Measurements from ENCODE around the gene ZNF555. TPM values are rescaled to one million over a fixed set of nuclear protein-coding genes. Genes with fewer than 3 reads are reported as not detected.
A peak's percentile ranks its signal among the peaks of the same experiment; 100 is the strongest.

ZNF555 gene
- total and polyA plus RNA-seq, 9 of the 15 experiments (the other 6 are each of a cell fraction or from before 2014, with no cell fraction given) = 2.0 to 6.7 (median 5.4) TPM

GRCh38 chr19:2803486-2804155 is 37.7 kb upstream of the ZNF555 start:
- no peak overlapping the region for H3K4me2 ChIP-seq (ENCODE audit: insufficient read depth, low read length)
- ChIA-PET POLR2A (interaction anchor here (0.5 to 0.8 kb wide), 4 partner anchors 16 to 146 kb away, joined by 3 read pairs; partner anchors contain the start of gene ZNF554), CTCF (ENCODE audit: low intra/inter-chr PET ratio) (no interaction called here)
- H3K9me1 ChIP-seq (ENCODE audit: control insufficient read depth, insufficient read depth, low read length) = no peaks in the 10 kb centered on the region
- H3K4me1 ChIP-seq (replicated peaks in 1 of 2; ENCODE audit: control insufficient read depth in 2 of 2, insufficient read depth in 2 of 2, low read length in 2 of 2) = peaks cover 0 to 8% of the 10 kb centered on the region in 2 experiments; a peak in 1 of 5 replicates
- DNase-seq (ENCODE audit: extremely low read depth in 1 of 4, low spot score in 3 of 4) (no peak), ATAC-seq (no peak), FAIRE-seq (no peak)
- H3K27ac ChIP-seq (ENCODE audit: extremely low read depth, low read depth, low read length) = no peak overlapping the region
- no peak overlapping the region for H3K4me3 ChIP-seq
- no peaks in the 10 kb centered on the region for H3K9me3 ChIP-seq (replicated peaks; ENCODE audit: control insufficient read depth, insufficient read depth, low read depth, low read length)
- H2AFZ ChIP-seq (ENCODE audit: low read depth, low read length) = no peak overlapping the region
- TF ChIP-seq POLR2G (IDR thresholded peaks at IDR 0.05; ENCODE audit: low read depth, low read length) = peak; percentile 36; the same call in 1 of the 2 replicates
- TF ChIP-seq RBM39 (optimal IDR thresholded peaks at IDR 0.05; ENCODE audit: low read depth, low read length) = no peak
- no peak for TF ChIP-seq ZNF77 (CRISPR knock-in tag; IDR thresholded peaks at IDR 0.05)
- no peak for TF ChIP-seq ZNF197 (CRISPR knock-in tag; IDR thresholded peaks at IDR 0.05; ENCODE audit: low read depth)
- H4K20me1 ChIP-seq (replicated peaks; ENCODE audit: control insufficient read depth, insufficient read depth, low read length) = no peaks in the 10 kb centered on the region
- intact Hi-C loops (cut with micrococcal nuclease) (no loop called here), in situ Hi-C loops (cut with MboI) (no loop called here)
- no peaks in the 10 kb centered on the region for H3K79me2 ChIP-seq (ENCODE audit: control insufficient read depth, insufficient read depth, low read length)
- H3K27me3 ChIP-seq (ENCODE audit: control insufficient read depth in 2 of 2, insufficient read depth in 2 of 2, low read length in 2 of 2) = no peaks in the 10 kb centered on the region
- BruUV-seq (replicated peaks) = no TSS peak
- H3K36me3 ChIP-seq (ENCODE audit: control insufficient read depth, insufficient read depth, low read length) = peaks cover 93% of the 10 kb centered on the region; the same call in 2 of the 3 replicates
- WGBS (ENCODE audit: insufficient coverage, low coverage, missing lambda C conversion rate) = 95% methylated on average over 19 of the region's 29 CpGs
- no peak overlapping the region; a peak in 1 of 4 replicates for H3K9ac ChIP-seq (ENCODE audit: insufficient read depth in 1 of 2, low read depth in 2 of 2, low read length in 2 of 2)

Data from K562 (cell line).